ENCODE results near the gene OTUD6A. TPM values are rescaled to one million over a fixed set of nuclear protein-coding genes. Genes with fewer than 3 reads are reported as not detected.
"Not testable (repeated sequence)": the region's sequence is repeated elsewhere in the genome, so short reads cannot be mapped to it uniquely, and the experiment has no call there.

The OTUD6A gene
- total RNA-seq, 1 donor from 2014 or later = not detected

- Histone ChIP-seq H3K4me1 (no peaks in the 10 kb centered on the region), H3K27me3 (no peaks in the 10 kb centered on the region), H3K9me3 (no peaks in the 10 kb centered on the region), H3K36me3 (no peaks in the 10 kb centered on the region), H3K27ac (no peak overlapping the region), H3K4me3 (no peak overlapping the region)
- no peak for TF ChIP-seq POLR2A (IDR thresholded peaks at IDR 0.05)
- no peak for TF ChIP-seq CTCF (IDR thresholded peaks at IDR 0.05)
- no peak for TF ChIP-seq POLR2AphosphoS5 (IDR thresholded peaks at IDR 0.05; ENCODE audit: insufficient read depth in 1 of 2, low read depth in 1 of 2)
- intact Hi-C loops (cut with DNase I) = loop anchor here (10.0 kb wide), 1 partner anchor 557 kb away; no protein-coding TSS in a partner anchor
- no peak for DNase-seq (ENCODE audit: extremely low spot score in 2 of 2)
Measured at GRCh38 chrX:70092247-70092646, 30.0 kb downstream of the OTUD6A start.

- TF ChIP-seq POLR2A (IDR thresholded peaks at IDR 0.05) (no peak), CTCF (IDR thresholded peaks at IDR 0.05) (no peak)
- Histone ChIP-seq H3K9me3 (no peaks in the 10 kb centered on the region), H3K27me3 (no peaks in the 10 kb centered on the region), H3K4me1 (no peaks in the 10 kb centered on the region), H3K27ac (no peak overlapping the region), H3K36me3 (no peaks in the 10 kb centered on the region), H3K4me3 (no peak overlapping the region)
- no peak for DNase-seq (ENCODE audit: extremely low spot score in 2 of 2)
- intact Hi-C loops (cut with DNase I) = loop anchor here (10.0 kb wide), 1 partner anchor 561 kb away; no protein-coding TSS in a partner anchor
Measured at GRCh38 chrX:70096052-70096451, 33.8 kb downstream of the OTUD6A start.

- Histone ChIP-seq H3K27me3 (no peaks in the 10 kb centered on the region), H3K4me1 (no peaks in the 10 kb centered on the region), H3K9me3 (no peaks in the 10 kb centered on the region), H3K36me3 (no peaks in the 10 kb centered on the region), H3K27ac (no peak overlapping the region), H3K4me3 (no peak overlapping the region)
- no peak for DNase-seq (ENCODE audit: extremely low spot score in 2 of 2)
- TF ChIP-seq POLR2AphosphoS5 (IDR thresholded peaks at IDR 0.05; ENCODE audit: insufficient read depth in 1 of 2, low read depth in 1 of 2) (no peak), POLR2A (IDR thresholded peaks at IDR 0.05) (no peak)
- intact Hi-C loops (cut with DNase I) = no loop called here
Measured at GRCh38 chrX:70105229-70105628, 43.0 kb downstream of the OTUD6A start.

GRCh38 chrX:70111436-70112026, 49.3 kb downstream of the OTUD6A start:
- H3K9me3 ChIP-seq; H3K4me3 ChIP-seq; H3K36me3 ChIP-seq; DNase-seq (ENCODE audit: extremely low spot score in 2 of 2); H3K4me1 ChIP-seq; H3K27ac ChIP-seq; intact Hi-C loops (cut with DNase I); H3K27me3 ChIP-seq: not testable (repeated sequence)

Small RNA genes lying within 50 kb of the gene (microRNA-seq; reads per million reads assigned to microRNA genes)
- gene MIR676 (ENCODE audit: borderline number of aligned reads, borderline replicate concordance) = 5.7 reads per million, percentile 8 among the genes with 10 or more reads in this experiment

Small RNA genes lying within 50 kb of the gene (small RNA-seq; reads per million reads assigned to genes)
- 0.26 reads per million for gene MIR676

Other genes starting within 250 kb of the OTUD6A start
- gene AWAT2, start 12.5 kb upstream of the OTUD6A start, total RNA-seq = not detected
- 43.2 TPM for gene IGBP1, start 71.0 kb downstream of the OTUD6A start, total RNA-seq
- gene DGAT2L6, start 115.0 kb downstream of the OTUD6A start, total RNA-seq = not detected
- not detected for gene AWAT1, start 172.2 kb downstream of the OTUD6A start, total RNA-seq
- not detected for gene P2RY4, start 197.7 kb downstream of the OTUD6A start, total RNA-seq
- gene ARR3, start 205.9 kb downstream of the OTUD6A start, total RNA-seq = not detected
- not detected for gene RAB41, start 219.7 kb downstream of the OTUD6A start, total RNA-seq
- gene PDZD11, start 227.5 kb downstream of the OTUD6A start, total RNA-seq = 33.4 TPM
- gene KIF4A, start 227.6 kb downstream of the OTUD6A start, total RNA-seq = 2.2 TPM